Measurements from ENCODE around the gene EIF3K. TPM values are rescaled to one million over a fixed set of nuclear protein-coding genes. Genes with fewer than 3 reads are reported as not detected.

Gene EIF3K
- total and polyA plus RNA-seq, 9 donors, result 334 to 430 (median 385) TPM

DNA sequence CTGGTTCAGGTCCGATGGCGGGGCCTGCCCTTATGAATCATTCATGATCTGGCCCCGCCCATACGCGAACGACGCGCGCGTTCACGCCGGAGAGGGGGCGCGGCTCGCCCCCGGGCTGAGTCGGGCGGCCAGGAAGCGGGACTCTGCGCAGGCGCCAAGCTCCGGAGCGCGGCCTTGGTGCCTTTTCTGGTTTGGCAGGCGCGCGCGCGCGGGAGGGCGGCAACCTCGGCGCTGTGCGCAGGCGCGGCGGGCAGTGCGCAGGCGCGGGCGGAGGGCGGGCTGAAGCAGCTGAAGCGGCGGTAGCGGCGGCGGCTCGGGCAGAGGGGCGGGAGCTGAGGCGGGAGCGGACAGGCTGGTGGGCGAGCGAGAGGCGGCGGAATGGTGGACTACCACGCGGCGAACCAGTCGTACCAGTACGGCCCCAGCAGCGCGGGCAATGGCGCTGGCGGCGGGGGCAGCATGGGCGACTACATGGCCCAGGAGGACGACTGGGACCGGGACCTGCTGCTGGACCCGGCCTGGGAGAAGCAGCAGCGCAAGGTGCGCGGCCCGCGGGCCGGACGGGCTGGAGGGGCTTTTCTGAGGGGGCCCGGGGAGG, 28.5 kb downstream of the EIF3K start, which contains the start of gene ACTN4:
ACTN4 (plus strand) TSS at position 282 of the 598 bp plus-strand sequence; CDS start at position 379, 97 bp downstream.
- under 1% methylated on average over 70 of the region's 77 CpGs for WGBS (ENCODE audit: insufficient coverage)
- Histone ChIP-seq H3K4me1 (ENCODE audit: control insufficient read depth, insufficient read depth, low read length) (peaks cover 35% of the 10 kb centered on the region), H3K9me3 (replicated peaks; ENCODE audit: control insufficient read depth, low read depth, low read length) (no peaks in the 10 kb centered on the region), H3K4me3 (ENCODE audit: low read length) (peak within 1 kb of the TSS; percentile 97), H3K27me3 (ENCODE audit: control insufficient read depth, insufficient read depth, low read length) (no peaks in the 10 kb centered on the region), H3K27ac (ENCODE audit: low read length) (peak within 1 kb of the TSS; percentile 94), H3K36me3 (ENCODE audit: control insufficient read depth, insufficient read depth, low read length) (peaks cover 4% of the 10 kb centered on the region)
- peak; percentile 99 for DNase-seq

- H3K4me3 ChIP-seq (ENCODE audit: low read length), result peak overlapping the region; percentile 97
- DNase-seq, result no peak
- no peaks in the 10 kb centered on the region for H3K27me3 ChIP-seq (ENCODE audit: control insufficient read depth, insufficient read depth, low read length)
- peaks cover 41% of the 10 kb centered on the region for H3K4me1 ChIP-seq (ENCODE audit: control insufficient read depth, insufficient read depth, low read length)
- peak overlapping the region; percentile 94 for H3K27ac ChIP-seq (ENCODE audit: low read length)
- H3K9me3 ChIP-seq (replicated peaks; ENCODE audit: control insufficient read depth, low read depth, low read length), result no peaks in the 10 kb centered on the region
- 0% methylated on average over 19 of the region's 19 CpGs for WGBS (ENCODE audit: insufficient coverage)
- H3K36me3 ChIP-seq (ENCODE audit: control insufficient read depth, insufficient read depth, low read length), result peaks cover 5% of the 10 kb centered on the region
Observed at GRCh38 chr19:38647966-38648768, 29.2 kb downstream of the EIF3K start.

DNA sequence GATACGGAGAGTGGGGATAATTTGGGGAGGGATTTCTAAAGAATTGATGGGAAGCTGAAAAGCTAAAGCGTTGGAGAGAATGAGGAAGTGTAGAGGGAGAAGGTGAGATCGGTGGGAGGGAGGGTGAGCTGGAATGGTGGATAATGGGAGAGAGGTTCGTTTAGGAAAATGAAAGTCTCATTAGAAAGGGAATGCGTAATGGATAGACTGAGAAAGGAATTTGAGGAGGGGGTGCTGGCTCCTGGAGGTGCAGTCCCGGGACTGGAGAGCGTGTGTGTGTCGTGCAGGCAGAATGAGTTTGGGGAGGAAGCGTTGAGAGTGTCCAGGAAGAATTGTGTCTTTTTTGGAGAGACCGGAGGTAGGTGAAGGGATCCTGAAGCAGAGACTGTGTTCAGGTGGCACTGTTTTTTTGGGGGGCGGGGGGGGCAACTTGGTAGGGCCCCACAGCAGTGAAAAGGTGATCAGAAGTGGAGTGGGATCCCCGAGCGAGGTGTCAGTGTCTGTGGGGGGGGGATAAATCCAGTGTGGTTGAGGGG, 29.8 kb downstream of the EIF3K start:
- Histone ChIP-seq H3K36me3 (ENCODE audit: control insufficient read depth, insufficient read depth, low read length) (peaks cover 5% of the 10 kb centered on the region), H3K27ac (ENCODE audit: low read length) (peak overlapping the region; percentile 94), H3K9me3 (replicated peaks; ENCODE audit: control insufficient read depth, low read depth, low read length) (no peaks in the 10 kb centered on the region), H3K27me3 (ENCODE audit: control insufficient read depth, insufficient read depth, low read length) (no peaks in the 10 kb centered on the region), H3K4me3 (ENCODE audit: low read length) (peak overlapping the region; percentile 97), H3K4me1 (ENCODE audit: control insufficient read depth, insufficient read depth, low read length) (peaks cover 43% of the 10 kb centered on the region)
- DNase-seq, result no peak
- WGBS (ENCODE audit: insufficient coverage), result under 1% methylated on average over 12 of the region's 13 CpGs

DNA sequence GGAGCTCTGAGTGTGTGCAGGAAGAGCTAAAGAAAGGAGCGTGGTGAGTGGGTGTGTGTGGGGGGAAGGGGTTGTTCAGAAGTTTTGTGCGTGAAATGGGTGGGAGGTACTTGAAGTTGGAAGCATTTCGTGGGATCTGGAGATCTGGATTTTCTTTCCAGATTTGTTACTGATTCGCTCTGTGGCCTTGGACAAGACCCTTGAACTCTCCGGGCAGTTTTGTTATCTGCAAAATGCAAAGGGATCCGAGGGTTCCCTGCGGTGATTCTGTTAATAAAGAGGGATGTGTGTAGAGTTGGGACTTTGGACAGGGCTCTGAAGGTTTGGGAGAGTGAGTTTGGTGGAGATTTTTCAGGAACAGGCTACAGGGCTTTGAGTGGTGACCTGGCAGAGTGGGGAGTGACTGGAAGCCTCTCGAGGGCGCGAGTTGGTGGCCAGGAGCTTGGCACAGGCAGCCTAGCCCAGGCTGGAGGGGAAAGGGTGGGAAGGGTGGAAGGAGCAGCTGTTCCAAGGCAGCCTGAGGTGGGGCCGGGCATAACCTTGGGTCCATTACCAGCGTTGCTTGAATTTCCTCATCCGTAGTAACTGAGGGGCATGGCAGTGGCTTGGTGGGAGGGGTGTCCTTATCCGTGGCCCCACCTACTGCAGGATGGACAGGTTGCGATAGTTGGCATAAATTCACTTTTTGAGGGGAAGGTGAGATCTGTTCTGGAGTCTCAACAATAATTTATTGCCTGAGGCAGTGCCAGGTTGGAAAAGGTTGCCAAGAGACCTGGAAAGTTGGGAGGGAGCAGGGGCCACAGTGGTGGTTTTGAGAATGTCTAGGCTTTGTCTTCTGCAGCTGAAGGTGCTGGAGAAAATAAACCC, 30.6 kb downstream of the EIF3K start:
- Histone ChIP-seq H3K9me3 (replicated peaks; ENCODE audit: control insufficient read depth, low read depth, low read length) (no peaks in the 10 kb centered on the region), H3K4me1 (ENCODE audit: control insufficient read depth, insufficient read depth, low read length) (peaks cover 50% of the 10 kb centered on the region), H3K27ac (ENCODE audit: low read length) (peak overlapping the region; percentile 94), H3K4me3 (ENCODE audit: low read length) (peak overlapping the region; percentile 97), H3K36me3 (ENCODE audit: control insufficient read depth, insufficient read depth, low read length) (peaks cover 5% of the 10 kb centered on the region), H3K27me3 (ENCODE audit: control insufficient read depth, insufficient read depth, low read length) (no peaks in the 10 kb centered on the region)
- WGBS (ENCODE audit: insufficient coverage), result 18% methylated on average over 15 of the region's 15 CpGs
- peak; percentile 41 for DNase-seq

GRCh38 chr19:38650172-38650775, 31.3 kb downstream of the EIF3K start:
- Histone ChIP-seq H3K4me1 (ENCODE audit: control insufficient read depth, insufficient read depth, low read length) (peaks cover 57% of the 10 kb centered on the region), H3K9me3 (replicated peaks; ENCODE audit: control insufficient read depth, low read depth, low read length) (no peaks in the 10 kb centered on the region), H3K27ac (ENCODE audit: low read length) (peak overlapping the region; percentile 94), H3K4me3 (ENCODE audit: low read length) (peak overlapping the region; percentile 97), H3K36me3 (ENCODE audit: control insufficient read depth, insufficient read depth, low read length) (peaks cover 5% of the 10 kb centered on the region), H3K27me3 (ENCODE audit: control insufficient read depth, insufficient read depth, low read length) (no peaks in the 10 kb centered on the region)
- WGBS (ENCODE audit: insufficient coverage), result no CpG with 5 or more reads among the region's 8 CpGs
- no peak for DNase-seq

DNA sequence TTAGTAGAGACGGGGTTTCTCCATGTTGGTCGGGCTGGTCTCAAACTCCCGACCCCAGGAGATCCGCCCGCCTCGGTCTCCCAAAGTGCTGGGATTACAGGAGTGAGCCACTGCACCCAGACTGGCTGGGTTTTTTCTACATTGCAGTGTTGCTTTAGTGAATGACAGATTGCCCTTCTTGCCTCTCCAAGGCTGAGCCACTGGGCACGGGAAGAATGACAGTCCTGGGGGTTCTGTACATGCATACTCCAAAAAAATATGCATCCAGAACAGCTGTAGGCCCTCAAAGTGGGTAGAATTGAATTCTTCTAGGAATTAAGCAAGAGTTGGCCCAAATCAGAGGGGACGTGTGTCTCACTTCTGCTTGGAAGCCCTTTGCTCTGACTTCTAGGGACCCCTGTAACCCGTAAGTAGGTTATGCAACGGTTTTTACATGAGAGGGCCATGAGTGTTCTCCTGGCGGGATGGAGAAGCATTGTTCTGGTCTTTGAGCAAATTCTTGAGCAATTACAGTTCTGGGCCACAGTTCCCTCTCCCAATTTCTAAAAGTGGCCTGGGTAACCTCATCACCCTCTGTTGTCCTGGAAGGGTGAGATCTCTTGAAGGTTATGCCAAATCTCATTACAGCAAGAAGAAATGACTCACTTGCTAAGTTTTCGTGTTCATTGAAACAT, 32.1 kb downstream of the EIF3K start:
- H3K4me3 ChIP-seq (ENCODE audit: low read length), result no peak overlapping the region
- WGBS (ENCODE audit: insufficient coverage), result 86% methylated on average over 5 of the region's 12 CpGs
- no peaks in the 10 kb centered on the region for H3K27me3 ChIP-seq (ENCODE audit: control insufficient read depth, insufficient read depth, low read length)
- H3K9me3 ChIP-seq (replicated peaks; ENCODE audit: control insufficient read depth, low read depth, low read length), result no peaks in the 10 kb centered on the region
- peak overlapping the region; percentile 94 for H3K27ac ChIP-seq (ENCODE audit: low read length)
- peaks cover 59% of the 10 kb centered on the region for H3K4me1 ChIP-seq (ENCODE audit: control insufficient read depth, insufficient read depth, low read length)
- peaks cover 5% of the 10 kb centered on the region for H3K36me3 ChIP-seq (ENCODE audit: control insufficient read depth, insufficient read depth, low read length)
- no peak for DNase-seq

DNA sequence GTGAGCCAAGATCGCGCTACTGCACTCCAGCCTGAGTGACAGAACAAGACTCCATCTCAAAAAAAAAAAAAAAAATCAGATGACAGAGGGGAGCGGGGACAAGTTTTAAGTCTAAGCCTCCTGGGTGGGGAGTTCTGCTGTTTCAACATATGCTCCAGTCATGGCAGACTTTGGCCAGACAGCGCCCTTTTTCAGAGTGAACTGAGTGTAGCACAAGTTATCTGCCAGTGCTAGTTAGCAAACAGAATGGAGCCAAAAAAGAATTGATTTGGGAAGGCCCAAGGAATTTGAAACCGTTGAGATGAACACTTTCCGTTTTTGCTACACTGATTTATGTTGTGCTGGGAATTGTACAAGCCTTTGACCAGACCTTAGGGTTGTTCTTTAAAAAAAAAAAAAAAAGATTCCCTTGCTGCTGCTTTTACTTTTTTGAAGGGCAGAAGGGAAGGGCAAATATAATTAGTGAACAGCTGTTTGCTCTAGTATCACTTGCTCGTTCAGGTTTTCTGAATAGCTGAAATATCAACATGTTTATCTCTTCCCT, 34.1 kb downstream of the EIF3K start:
- peaks cover 78% of the 10 kb centered on the region for H3K4me1 ChIP-seq (ENCODE audit: control insufficient read depth, insufficient read depth, low read length)
- peaks cover 12% of the 10 kb centered on the region for H3K36me3 ChIP-seq (ENCODE audit: control insufficient read depth, insufficient read depth, low read length)
- peak overlapping the region; percentile 89 for H3K27ac ChIP-seq (ENCODE audit: low read length)
- DNase-seq, result peak; percentile 80
- H3K9me3 ChIP-seq (replicated peaks; ENCODE audit: control insufficient read depth, low read depth, low read length), result no peaks in the 10 kb centered on the region
- H3K4me3 ChIP-seq (ENCODE audit: low read length), result no peak overlapping the region
- WGBS (ENCODE audit: insufficient coverage), result 37% methylated on average over 2 of the region's 7 CpGs
- no peaks in the 10 kb centered on the region for H3K27me3 ChIP-seq (ENCODE audit: control insufficient read depth, insufficient read depth, low read length)

DNA sequence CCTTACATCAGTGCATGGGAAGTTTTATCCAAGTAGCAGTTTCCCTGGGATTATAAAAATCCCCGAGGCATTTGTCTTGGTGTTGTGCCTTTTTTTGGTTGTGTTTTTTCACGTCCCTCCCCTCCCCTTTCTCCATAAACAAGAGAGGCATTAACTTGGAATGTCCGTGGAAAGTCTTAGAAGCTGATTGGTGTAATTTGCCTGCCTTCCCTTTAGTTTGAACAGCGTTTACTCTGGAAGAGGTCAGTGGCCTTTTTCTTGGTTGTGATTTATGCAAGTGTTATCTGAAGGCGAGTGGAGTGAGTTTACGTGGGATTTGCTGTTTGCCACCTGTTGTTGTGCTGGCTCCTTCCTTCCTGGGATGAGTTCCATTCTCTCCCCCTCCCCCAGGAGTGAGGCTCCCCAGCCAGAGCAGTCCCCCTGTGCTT, 35.7 kb downstream of the EIF3K start:
- H3K4me3 ChIP-seq (ENCODE audit: low read length), result no peak overlapping the region
- peak overlapping the region; percentile 89 for H3K27ac ChIP-seq (ENCODE audit: low read length)
- no CpG with 5 or more reads among the region's 6 CpGs for WGBS (ENCODE audit: insufficient coverage)
- H3K36me3 ChIP-seq (ENCODE audit: control insufficient read depth, insufficient read depth, low read length), result peaks cover 12% of the 10 kb centered on the region
- DNase-seq, result peak; percentile 48
- H3K4me1 ChIP-seq (ENCODE audit: control insufficient read depth, insufficient read depth, low read length), result peaks cover 82% of the 10 kb centered on the region
- no peaks in the 10 kb centered on the region for H3K27me3 ChIP-seq (ENCODE audit: control insufficient read depth, insufficient read depth, low read length)
- H3K9me3 ChIP-seq (replicated peaks; ENCODE audit: control insufficient read depth, low read depth, low read length), result no peaks in the 10 kb centered on the region

Data from muscle of leg (tissue), 11 donors.